ENCODE data around the gene MUC16.
"Not testable (repeated sequence)": the region's sequence is repeated elsewhere in the genome, so short reads cannot be mapped to it uniquely, and the experiment has no call there.

Gene MUC16

GRCh38 chr19:9054765-9055164 is 44.6 kb upstream of the MUC16 start:
- no peak overlapping the region for H3K4me3 ChIP-seq (ENCODE audit: insufficient read depth, low read length, poor library complexity, severe bottlenecking)

GRCh38 chr19:9054207-9054606 is 44.0 kb upstream of the MUC16 start:
- Histone ChIP-seq H3F3A (ENCODE audit: insufficient read depth) (no peaks in the 10 kb centered on the region), H3K79me2 (ENCODE audit: insufficient read depth, low read length) (no peaks in the 10 kb centered on the region), H4K20me1 (ENCODE audit: low read depth, low read length) (no peaks in the 10 kb centered on the region), H3K27ac (ENCODE audit: low read depth, low read length) (no peak overlapping the region), H3K9me2 (replicated peaks; ENCODE audit: insufficient read depth, low read length) (no peaks in the 10 kb centered on the region), H3K36me3 (ENCODE audit: low read length) (no peaks in the 10 kb centered on the region), H3K9ac (ENCODE audit: low read length) (no peak overlapping the region), H3K27me3 (ENCODE audit: low read length) (no peaks in the 10 kb centered on the region), H3K4me2 (ENCODE audit: low read depth, low read length, poor library complexity, severe bottlenecking) (no peak overlapping the region), H2AFZ (ENCODE audit: low read depth, low read length, severe bottlenecking) (no peak overlapping the region), H3K4me3 (ENCODE audit: insufficient read depth, low read length, poor library complexity, severe bottlenecking) (no peak overlapping the region), H3K9me3 (ENCODE audit: insufficient read depth, low read length) (no peaks in the 10 kb centered on the region)
- TF ChIP-seq EZH2phosphoT487 (conservative IDR thresholded peaks at IDR 0.05; ENCODE audit: low read length): no peak

More at GRCh38 chr19:9054765-9055164, 44.6 kb upstream of the MUC16 start:
- no peaks in the 10 kb centered on the region for H3K27me3 ChIP-seq (ENCODE audit: low read length)
- H3K9me3 ChIP-seq (ENCODE audit: insufficient read depth, low read length): no peaks in the 10 kb centered on the region
- no peak overlapping the region for H3K27ac ChIP-seq (ENCODE audit: low read depth, low read length)
- H2AFZ ChIP-seq (ENCODE audit: low read depth, low read length, severe bottlenecking): no peak overlapping the region
- no peaks in the 10 kb centered on the region for H3F3A ChIP-seq (ENCODE audit: insufficient read depth)
- no peaks in the 10 kb centered on the region for H3K79me2 ChIP-seq (ENCODE audit: insufficient read depth, low read length)
- no peaks in the 10 kb centered on the region for H3K9me2 ChIP-seq (replicated peaks; ENCODE audit: insufficient read depth, low read length)
- no peak overlapping the region for H3K4me2 ChIP-seq (ENCODE audit: low read depth, low read length, poor library complexity, severe bottlenecking)
- no peaks in the 10 kb centered on the region for H4K20me1 ChIP-seq (ENCODE audit: low read depth, low read length)
- TF ChIP-seq CTCF (IDR thresholded peaks at IDR 0.05; ENCODE audit: insufficient read depth, low read length, poor library complexity, severe bottlenecking): no peak
- TF ChIP-seq EZH2phosphoT487 (conservative IDR thresholded peaks at IDR 0.05; ENCODE audit: low read length): no peak
- H3K9ac ChIP-seq (ENCODE audit: low read length): no peak overlapping the region
- H3K36me3 ChIP-seq (ENCODE audit: low read length): no peaks in the 10 kb centered on the region

DNA sequence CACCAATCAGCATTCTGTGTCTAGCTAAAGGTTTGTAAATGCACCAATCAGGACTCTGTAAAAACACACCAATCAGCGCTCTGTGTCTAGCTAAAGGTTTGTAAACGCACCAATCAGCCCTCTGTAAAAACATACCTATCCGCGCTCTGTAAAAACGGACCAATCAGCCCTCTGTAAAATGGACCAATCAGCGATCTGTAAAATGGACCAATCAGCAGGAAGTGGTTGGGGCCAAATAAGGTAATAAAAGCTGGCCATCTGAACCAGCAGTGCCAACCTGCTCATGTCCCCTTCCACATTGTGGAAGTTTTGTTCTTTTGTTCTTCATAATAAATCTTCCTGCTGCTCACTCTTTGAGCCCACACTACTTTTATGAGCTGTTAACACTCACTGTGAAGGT is 43.5 kb upstream of the MUC16 start:
- H3K36me3 ChIP-seq (ENCODE audit: low read length); H2AFZ ChIP-seq (ENCODE audit: low read depth, low read length, severe bottlenecking); H3K4me2 ChIP-seq (ENCODE audit: low read depth, low read length, poor library complexity, severe bottlenecking); H3K27ac ChIP-seq (ENCODE audit: low read depth, low read length); H4K20me1 ChIP-seq (ENCODE audit: low read depth, low read length); H3K9ac ChIP-seq (ENCODE audit: low read length); H3K27me3 ChIP-seq (ENCODE audit: low read length); H3K9me3 ChIP-seq (ENCODE audit: insufficient read depth, low read length); H3K4me3 ChIP-seq (ENCODE audit: insufficient read depth, low read length, poor library complexity, severe bottlenecking); H3F3A ChIP-seq (ENCODE audit: insufficient read depth); H3K79me2 ChIP-seq (ENCODE audit: insufficient read depth, low read length); H3K9me2 ChIP-seq (replicated peaks; ENCODE audit: insufficient read depth, low read length): not testable (repeated sequence)

DNA sequence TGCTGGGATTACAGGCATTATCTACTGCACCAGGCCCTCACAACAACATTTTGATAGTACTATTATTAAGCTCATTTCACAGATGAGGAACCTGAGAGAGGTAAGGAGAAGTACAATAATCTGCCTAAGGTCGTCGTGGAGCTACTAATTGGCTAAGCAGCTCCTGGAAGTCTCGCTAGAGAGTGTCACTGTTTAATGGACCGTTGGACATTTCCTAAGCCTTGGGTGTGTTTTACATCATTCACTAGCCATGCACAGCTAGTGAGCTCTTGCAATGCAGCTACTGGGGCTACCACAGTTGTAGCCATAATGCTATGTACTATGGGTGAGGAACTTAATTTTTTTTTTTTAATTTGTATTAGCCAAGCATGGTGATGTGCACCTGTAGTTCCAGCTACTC is 42.7 kb upstream of the MUC16 start:
- Histone ChIP-seq H3K4me2 (ENCODE audit: low read depth, low read length, poor library complexity, severe bottlenecking) (no peak overlapping the region), H4K20me1 (ENCODE audit: low read depth, low read length) (no peaks in the 10 kb centered on the region), H3K27me3 (ENCODE audit: low read length) (no peaks in the 10 kb centered on the region), H3K9ac (ENCODE audit: low read length) (no peak overlapping the region), H3K9me2 (replicated peaks; ENCODE audit: insufficient read depth, low read length) (no peaks in the 10 kb centered on the region), H2AFZ (ENCODE audit: low read depth, low read length, severe bottlenecking) (no peak overlapping the region), H3F3A (ENCODE audit: insufficient read depth) (no peaks in the 10 kb centered on the region), H3K9me3 (ENCODE audit: insufficient read depth, low read length) (no peaks in the 10 kb centered on the region), H3K79me2 (ENCODE audit: insufficient read depth, low read length) (no peaks in the 10 kb centered on the region), H3K36me3 (ENCODE audit: low read length) (no peaks in the 10 kb centered on the region), H3K27ac (ENCODE audit: low read depth, low read length) (no peak overlapping the region), H3K4me3 (ENCODE audit: insufficient read depth, low read length, poor library complexity, severe bottlenecking) (no peak overlapping the region)
- no peak for TF ChIP-seq EZH2phosphoT487 (conservative IDR thresholded peaks at IDR 0.05; ENCODE audit: low read length)
- no peak for TF ChIP-seq CTCF (IDR thresholded peaks at IDR 0.05; ENCODE audit: insufficient read depth, low read length, poor library complexity, severe bottlenecking)

Data from SU-DHL-6 (cell line).